DND-41 (cell line): ENCODE results near the gene ISG20.

Experiments
- ATAC-seq: fragments of 200-7000 bp; cut with Tn5 transposase; 3 replicates; pipeline ENCODE4 v1.9.1; 2021; ENCODE audit warnings: low read depth; ENCODE audit not compliant: insufficient read depth
- DNase-seq: peaks from one replicate; pipeline ENCODE4 v3.0.0-alpha.2; 2020
- H2AFZ ChIP-seq: 2 replicates; pipeline ENCODE4 v1.6.0; 2012; ENCODE audit warnings: low read depth, low read length
- H3K27ac ChIP-seq: 2 replicates; pipeline ENCODE4 v1.5.1; 2012; ENCODE audit warnings: low read length, inconsistent platforms
- H3K27me3 ChIP-seq: fragments of 200-600 bp; sonication (generic); 2 replicates; pipeline ENCODE4 v1.6.0; 2012; ENCODE audit warnings: low read length, mild to moderate bottlenecking, inconsistent platforms; ENCODE audit not compliant: insufficient read depth, poor library complexity
- H3K36me3 ChIP-seq: 2 replicates; pipeline ENCODE4 v1.5.1; 2012; ENCODE audit warnings: low read length, inconsistent platforms; ENCODE audit not compliant: insufficient read depth
- H3K4me1 ChIP-seq: 2 replicates; pipeline ENCODE4 v1.5.1; 2012; ENCODE audit warnings: mild to moderate bottlenecking, low read length; ENCODE audit not compliant: insufficient read depth
- H3K4me2 ChIP-seq: 2 replicates; pipeline ENCODE4 v1.6.0; 2012; ENCODE audit warnings: mild to moderate bottlenecking, moderate library complexity, low read length, inconsistent platforms; ENCODE audit not compliant: insufficient read depth
- H3K4me3 ChIP-seq, 2 experiments: fragments of 200-600 bp in 1 of 2; shearing (Covaris generic) in 1 of 2; 2 replicates each; pipeline ENCODE4 v1.5.1; 2012 to 2016; ENCODE audit warnings: inconsistent platforms in 2 of 2, low read length in 2 of 2, mild to moderate bottlenecking in 2 of 2, low read depth in 1 of 2, moderate library complexity in 1 of 2
- H3K79me2 ChIP-seq: 2 replicates; pipeline ENCODE4 v1.6.0; 2012; ENCODE audit warnings: low read length, inconsistent platforms; ENCODE audit not compliant: insufficient read depth
- H3K9ac ChIP-seq: 2 replicates; pipeline ENCODE4 v1.6.0; 2012; ENCODE audit warnings: low read depth, mild to moderate bottlenecking, inconsistent platforms, low read length, moderate library complexity
- H3K9me3 ChIP-seq: 2 replicates; pipeline ENCODE4 v1.5.1; 2012; ENCODE audit warnings: low read length, moderate library complexity, mild to moderate bottlenecking, inconsistent platforms; ENCODE audit not compliant: insufficient read depth, severe bottlenecking
- H4K20me1 ChIP-seq: 2 replicates; pipeline ENCODE4 v1.6.0; 2012; ENCODE audit warnings: low read length; ENCODE audit not compliant: insufficient read depth
- CTCF ChIP-seq: IDR thresholded peaks from 2 replicates; pipeline ENCODE4 v1.5.1; 2012; ENCODE audit warnings: borderline replicate concordance, low read length, moderate library complexity, mild to moderate bottlenecking; ENCODE audit not compliant: poor library complexity, severe bottlenecking; ENCODE audit errors: extremely low read depth
- EZH2 ChIP-seq: IDR thresholded peaks from 3 replicates; pipeline ENCODE4 v1.6.1; 2012; ENCODE audit warnings: borderline replicate concordance, low read depth, mild to moderate bottlenecking, moderate library complexity, low read length, inconsistent platforms; ENCODE audit not compliant: severe bottlenecking

The ISG20 gene

GRCh38 chr15:88603885-88604284 lies 34.9 kb upstream of the ISG20 start:
- Histone ChIP-seq H3K36me3 (no peaks in the 10 kb centered on the region), H3K4me3 (no peak overlapping the region), H3K4me2 (no peak overlapping the region), H2AFZ (no peak overlapping the region), H4K20me1 (no peaks in the 10 kb centered on the region), H3K79me2 (no peaks in the 10 kb centered on the region), H3K27ac (no peak overlapping the region), H3K9ac (no peak overlapping the region), H3K27me3 (peaks cover 4% of the 10 kb centered on the region), H3K4me1 (no peaks in the 10 kb centered on the region), H3K9me3 (no peaks in the 10 kb centered on the region)
- no peak for DNase-seq
- no peak for ATAC-seq
- no peak for TF ChIP-seq CTCF
- no peak for TF ChIP-seq EZH2

DNA sequence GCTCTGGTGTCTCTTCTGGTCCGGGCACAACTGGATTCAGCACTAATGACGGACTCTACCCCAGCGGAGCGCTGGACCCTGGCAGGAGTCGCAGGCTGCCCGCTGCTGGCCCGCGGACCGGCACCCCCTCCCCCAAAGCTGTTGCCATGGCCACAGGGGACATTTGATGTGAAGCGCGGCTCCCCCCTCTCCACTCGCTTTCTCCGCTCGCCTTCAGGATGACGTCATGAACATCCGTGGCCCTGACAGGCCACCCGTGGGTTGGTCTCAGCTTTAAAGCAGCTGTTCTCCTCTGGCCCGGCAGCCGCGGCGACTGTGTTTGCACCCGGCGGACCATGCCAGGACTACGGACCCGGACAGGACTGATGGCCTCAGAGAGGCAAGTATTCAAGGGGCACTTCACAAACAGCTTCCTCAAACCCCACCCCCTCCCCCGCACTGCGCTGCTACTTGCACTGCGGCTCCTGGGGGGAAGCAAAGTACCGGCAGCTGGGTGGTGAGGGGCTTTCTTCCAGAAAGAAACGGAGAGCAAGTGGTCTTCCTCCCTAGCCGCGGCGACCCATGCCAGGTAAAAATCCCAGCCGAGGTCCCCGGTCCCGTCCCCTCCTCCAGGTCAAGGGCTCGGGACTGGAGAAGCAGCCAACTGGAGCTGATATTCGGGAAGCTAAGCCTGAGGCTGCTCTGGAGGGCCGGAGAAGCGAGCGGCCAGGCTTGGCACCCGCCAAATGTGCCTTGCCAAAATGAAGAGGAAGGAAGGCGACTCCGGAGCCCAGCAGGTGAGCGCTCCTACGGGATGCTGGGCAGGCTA lies 34.2 kb upstream of the ISG20 start:
- no peaks in the 10 kb centered on the region for H3K36me3 ChIP-seq
- H4K20me1 ChIP-seq: no peaks in the 10 kb centered on the region
- H3K79me2 ChIP-seq: no peaks in the 10 kb centered on the region
- H3K4me1 ChIP-seq: no peaks in the 10 kb centered on the region
- H3K27me3 ChIP-seq: peaks cover 6% of the 10 kb centered on the region
- no peak overlapping the region for H3K4me2 ChIP-seq
- ATAC-seq: no peak
- DNase-seq: no peak
- H3K9me3 ChIP-seq: no peaks in the 10 kb centered on the region
- H3K4me3 ChIP-seq: no peak overlapping the region
- no peak overlapping the region for H3K9ac ChIP-seq
- no peak for TF ChIP-seq CTCF
- TF ChIP-seq EZH2: no peak
- no peak overlapping the region for H3K27ac ChIP-seq
- H2AFZ ChIP-seq: no peak overlapping the region

DNA sequence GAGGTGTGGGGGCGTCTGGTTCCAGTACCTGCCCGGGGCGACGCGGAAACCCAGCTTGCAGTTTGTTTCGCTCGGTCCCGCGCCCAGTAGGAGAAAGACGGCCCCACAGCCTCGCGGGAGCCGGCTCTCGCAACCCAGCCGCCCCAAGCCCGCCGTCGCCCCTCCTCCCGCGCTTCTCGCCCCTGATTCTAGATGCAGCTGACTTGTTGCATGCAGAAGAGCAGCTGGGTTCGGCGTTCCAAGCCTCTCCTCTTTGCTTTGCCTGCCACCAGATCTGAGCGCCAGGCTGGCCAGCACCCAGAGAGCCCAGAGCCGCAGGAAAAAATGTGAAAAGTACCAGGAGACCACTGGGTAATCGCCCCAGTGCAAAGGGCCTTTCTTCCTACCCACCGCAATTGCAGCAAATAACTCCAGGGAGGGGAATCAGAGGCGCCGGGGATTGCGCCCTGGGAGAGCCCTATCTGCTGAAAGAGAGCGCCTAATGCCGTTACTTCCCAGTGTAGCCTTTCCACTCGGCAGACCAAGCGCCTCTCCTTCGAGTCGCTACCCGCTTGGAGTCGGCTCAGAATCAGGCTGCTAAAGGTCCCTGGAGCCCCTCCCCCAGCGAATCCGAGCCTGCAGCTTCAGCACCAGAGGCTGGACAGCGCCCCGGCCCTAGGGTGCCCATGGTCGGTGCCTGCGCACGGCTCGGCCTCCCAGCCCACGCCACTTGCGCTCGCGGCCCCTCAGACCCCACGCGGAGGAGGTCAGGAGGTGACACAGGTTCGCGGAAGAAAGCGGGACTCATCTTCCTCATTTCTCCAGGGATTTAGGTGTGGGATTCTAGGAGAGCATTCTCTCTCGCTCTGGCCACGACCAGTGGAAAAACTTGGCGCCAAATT lies 33.4 kb upstream of the ISG20 start:
- Histone ChIP-seq H3K79me2 (no peaks in the 10 kb centered on the region), H3K36me3 (no peaks in the 10 kb centered on the region), H3K9ac (no peak overlapping the region), H3K27ac (no peak overlapping the region), H2AFZ (no peak overlapping the region), H3K27me3 (peaks cover 6% of the 10 kb centered on the region), H4K20me1 (no peaks in the 10 kb centered on the region), H3K4me3 (no peak overlapping the region), H3K9me3 (no peaks in the 10 kb centered on the region), H3K4me2 (no peak overlapping the region), H3K4me1 (no peaks in the 10 kb centered on the region)
- ATAC-seq (no peak), DNase-seq (peak; percentile 24)
- TF ChIP-seq CTCF (no peak), EZH2 (no peak)
